Ishikawa (cell line): Measurements from ENCODE around the gene PSMD5.

Experiments used
- CEBPB ChIP-seq: IDR thresholded peaks from 2 replicates; pipeline ENCODE4 v1.6.1; 2012
- EP300 ChIP-seq: IDR thresholded peaks from 2 replicates; pipeline ENCODE4 v1.6.1; 2012; ENCODE audit warnings: borderline replicate concordance
- RAD21 ChIP-seq: IDR thresholded peaks from 2 replicates; pipeline ENCODE4 v1.6.1; 2012; ENCODE audit warnings: low read depth

GRCh38 chr9:120837921-120838320, 4.8 kb downstream of the PSMD5 start:
- TF ChIP-seq EP300, result no peak
- TF ChIP-seq CEBPB, result no peak
- no peak for TF ChIP-seq RAD21
